GM12872 (cell line): ENCODE results near the gene PFDN1.
A peak's percentile ranks its signal among the peaks of the same experiment; 100 is the strongest.

Source experiments
- TF ChIP-seq, protein P1 (sequence below): IDR thresholded peaks from 3 replicates; pipeline ENCODE4 v1.5.1; 2011; ENCODE audit warnings: low read depth, mild to moderate bottlenecking, low read length, moderate library complexity; ENCODE audit not compliant: insufficient read depth

PFDN1 gene

GRCh38 chr5:140302786-140303639 lies at the start of gene PFDN1:
Gene PFDN1, minus strand, starts transcription at chr5:140303101. Its CDS starts 28 bp downstream, at chr5:140303073.
- TF ChIP-seq, protein P1, sequence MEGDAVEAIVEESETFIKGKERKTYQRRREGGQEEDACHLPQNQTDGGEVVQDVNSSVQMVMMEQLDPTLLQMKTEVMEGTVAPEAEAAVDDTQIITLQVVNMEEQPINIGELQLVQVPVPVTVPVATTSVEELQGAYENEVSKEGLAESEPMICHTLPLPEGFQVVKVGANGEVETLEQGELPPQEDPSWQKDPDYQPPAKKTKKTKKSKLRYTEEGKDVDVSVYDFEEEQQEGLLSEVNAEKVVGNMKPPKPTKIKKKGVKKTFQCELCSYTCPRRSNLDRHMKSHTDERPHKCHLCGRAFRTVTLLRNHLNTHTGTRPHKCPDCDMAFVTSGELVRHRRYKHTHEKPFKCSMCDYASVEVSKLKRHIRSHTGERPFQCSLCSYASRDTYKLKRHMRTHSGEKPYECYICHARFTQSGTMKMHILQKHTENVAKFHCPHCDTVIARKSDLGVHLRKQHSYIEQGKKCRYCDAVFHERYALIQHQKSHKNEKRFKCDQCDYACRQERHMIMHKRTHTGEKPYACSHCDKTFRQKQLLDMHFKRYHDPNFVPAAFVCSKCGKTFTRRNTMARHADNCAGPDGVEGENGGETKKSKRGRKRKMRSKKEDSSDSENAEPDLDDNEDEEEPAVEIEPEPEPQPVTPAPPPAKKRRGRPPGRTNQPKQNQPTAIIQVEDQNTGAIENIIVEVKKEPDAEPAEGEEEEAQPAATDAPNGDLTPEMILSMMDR = no peak

- TF ChIP-seq, protein P1 = peak; percentile 75
These were observed 48.9 kb upstream of the PFDN1 start for GRCh38 chr5:140351609-140352334.

- TF ChIP-seq, protein P1 = no peak
These were observed 46.3 kb upstream of the PFDN1 start for GRCh38 chr5:140349244-140349643.

GRCh38 chr5:140348104-140348503 lies 45.2 kb upstream of the PFDN1 start:
- TF ChIP-seq, protein P1 = no peak

- TF ChIP-seq, protein P1 = no peak
These were observed 44.5 kb upstream of the PFDN1 start for GRCh38 chr5:140347360-140347759.

DNA sequence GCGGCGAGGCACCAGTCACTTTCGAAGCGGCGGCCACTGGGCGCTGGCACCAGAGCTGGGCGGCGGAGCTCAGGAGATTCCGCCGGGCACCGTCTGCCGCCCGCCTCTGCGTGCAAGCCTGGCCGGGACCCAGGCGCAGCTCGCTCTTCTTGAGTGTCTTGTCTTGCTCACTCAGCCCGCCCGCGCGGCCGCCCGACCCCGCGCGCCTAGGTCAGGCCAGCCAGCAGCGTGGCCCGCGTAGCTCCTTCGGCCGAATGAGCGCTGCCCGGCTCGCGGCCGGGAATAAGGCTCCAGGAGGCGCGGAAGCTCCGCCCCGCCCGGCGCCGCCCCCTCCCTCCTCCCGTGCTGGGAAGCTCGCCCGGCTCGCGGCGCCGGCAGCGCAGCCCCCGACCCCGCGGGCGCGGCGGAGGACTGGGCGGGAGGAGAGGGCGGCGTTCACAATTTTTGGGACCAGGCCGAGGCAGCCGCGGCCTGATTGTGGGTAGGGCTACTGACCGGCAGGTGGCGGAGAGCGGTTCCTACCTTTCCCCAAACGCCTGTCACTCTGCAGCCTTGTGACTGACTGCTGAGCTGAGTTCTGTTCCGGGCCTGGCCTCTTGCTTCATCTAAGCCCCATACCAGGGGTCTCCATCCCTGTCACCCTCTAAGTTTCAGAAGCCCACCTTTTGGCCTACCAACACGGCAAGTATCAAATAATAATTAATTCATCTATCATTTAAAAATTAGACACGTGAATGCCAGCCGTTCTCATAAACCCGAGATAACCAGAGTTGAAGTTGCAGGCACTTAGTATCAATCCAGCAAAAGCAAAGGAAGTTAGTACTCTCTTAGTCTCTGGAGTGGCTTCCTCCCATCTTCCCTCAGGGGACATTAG lies 43.7 kb upstream of the PFDN1 start, which contains the start of gene HBEGF:
HBEGF (minus strand) TSS at position 256 of the 874 bp plus-strand sequence. CDS start 275 bp downstream, outside the sequence.
- TF ChIP-seq, protein P1 = peak; percentile 82
